RWPE2 (cell line): ENCODE results near the gene ZNF714.

ENCODE experiments used
- ATAC-seq: fragments of 200-7000 bp; cut with Tn5 transposase; 3 replicates; pipeline ENCODE4 v1.9.1; 2021; ENCODE audit warnings: low read depth
- DNase-seq: peaks from one replicate; pipeline ENCODE4 v3.0.0-alpha.2; 2020; ENCODE audit warnings: low spot score
- H3K27ac ChIP-seq: fragments of 450-650 bp; 2 replicates; pipeline ENCODE4 v1.5.1; 2017; ENCODE audit warnings: mild to moderate bottlenecking; ENCODE audit not compliant: poor library complexity, severe bottlenecking
- H3K27me3 ChIP-seq: fragments of 250-450 bp; sonication (Bioruptor Pico); 2 replicates; pipeline ENCODE4 v1.5.1; 2021; ENCODE audit warnings: mild to moderate bottlenecking, moderate library complexity; ENCODE audit not compliant: insufficient read depth, poor library complexity, severe bottlenecking
- H3K36me3 ChIP-seq: fragments of 250-450 bp; sonication (Bioruptor Pico); 2 replicates; pipeline ENCODE4 v1.5.1; 2020; ENCODE audit warnings: low read depth, mild to moderate bottlenecking, moderate library complexity
- H3K4me1 ChIP-seq: fragments of 250-450 bp; sonication (Bioruptor Pico); 2 replicates; pipeline ENCODE4 v1.5.1; 2021; ENCODE audit warnings: mild to moderate bottlenecking, moderate library complexity; ENCODE audit not compliant: insufficient read depth, poor library complexity, severe bottlenecking
- H3K4me3 ChIP-seq: fragments of 250-450 bp; sonication (Bioruptor Pico); 2 replicates; pipeline ENCODE4 v1.5.1; 2021; ENCODE audit warnings: mild to moderate bottlenecking, moderate library complexity; ENCODE audit not compliant: severe bottlenecking
- H3K9me3 ChIP-seq: fragments of 250-450 bp; sonication (Bioruptor Pico); 2 replicates; pipeline ENCODE4 v1.5.1; 2021; ENCODE audit warnings: mild to moderate bottlenecking, moderate library complexity; ENCODE audit not compliant: severe bottlenecking
- CTCF ChIP-seq: fragments of 450-650 bp; IDR thresholded peaks from one replicate; pipeline ENCODE4 v1.5.1; 2017; ENCODE audit warnings: mild to moderate bottlenecking, moderate library complexity; ENCODE audit not compliant: poor library complexity, severe bottlenecking

The ZNF714 gene

GRCh38 chr19:21117041-21117907 lies 35.3 kb downstream of the ZNF714 start:
- Histone ChIP-seq H3K27ac (peak overlapping the region; percentile 26), H3K4me3 (no peak overlapping the region), H3K4me1 (no peaks in the 10 kb centered on the region), H3K27me3 (no peaks in the 10 kb centered on the region), H3K36me3 (peaks cover 56% of the 10 kb centered on the region), H3K9me3 (peaks cover 5% of the 10 kb centered on the region)
- DNase-seq: no peak
- TF ChIP-seq CTCF: no peak
- no peak for ATAC-seq

GRCh38 chr19:21126078-21126477 lies 44.1 kb downstream of the ZNF714 start:
- DNase-seq: no peak
- ATAC-seq: no peak
- Histone ChIP-seq H3K36me3 (peaks cover 7% of the 10 kb centered on the region; the same call in 1 of the 2 replicates), H3K27me3 (no peaks in the 10 kb centered on the region), H3K27ac (no peak overlapping the region), H3K9me3 (no peaks in the 10 kb centered on the region), H3K4me3 (no peak overlapping the region), H3K4me1 (no peaks in the 10 kb centered on the region)
- no peak for TF ChIP-seq CTCF

- Histone ChIP-seq H3K4me3 (no peak overlapping the region), H3K36me3 (0 out of 2 replicates have a peak, but pooled peaks cover 3% of the 10 kb centered on the region), H3K27me3 (no peaks in the 10 kb centered on the region), H3K9me3 (no peaks in the 10 kb centered on the region), H3K27ac (no peak overlapping the region), H3K4me1 (no peaks in the 10 kb centered on the region)
- no peak for ATAC-seq
- no peak for DNase-seq
- no peak for TF ChIP-seq CTCF
Measured at GRCh38 chr19:21127001-21127400, 45.0 kb downstream of the ZNF714 start.

GRCh38 chr19:21127898-21128297 lies 45.9 kb downstream of the ZNF714 start:
- no peaks in the 10 kb centered on the region for H3K9me3 ChIP-seq
- H3K27ac ChIP-seq: no peak overlapping the region
- no peaks in the 10 kb centered on the region for H3K27me3 ChIP-seq
- no peak overlapping the region for H3K4me3 ChIP-seq
- DNase-seq (no peak), ATAC-seq (no peak)
- H3K36me3 ChIP-seq: 0 out of 2 replicates have a peak, but pooled peaks cover 3% of the 10 kb centered on the region
- no peak for TF ChIP-seq CTCF
- no peaks in the 10 kb centered on the region for H3K4me1 ChIP-seq
